Fibroblast of upper back skin (primary cell): ENCODE measurements around the gene MAN1C1.

ENCODE experiments used
- DNase-seq: peaks from one replicate; pipeline ENCODE4 v3.0.0-alpha.2; 2013

The MAN1C1 gene

DNA sequence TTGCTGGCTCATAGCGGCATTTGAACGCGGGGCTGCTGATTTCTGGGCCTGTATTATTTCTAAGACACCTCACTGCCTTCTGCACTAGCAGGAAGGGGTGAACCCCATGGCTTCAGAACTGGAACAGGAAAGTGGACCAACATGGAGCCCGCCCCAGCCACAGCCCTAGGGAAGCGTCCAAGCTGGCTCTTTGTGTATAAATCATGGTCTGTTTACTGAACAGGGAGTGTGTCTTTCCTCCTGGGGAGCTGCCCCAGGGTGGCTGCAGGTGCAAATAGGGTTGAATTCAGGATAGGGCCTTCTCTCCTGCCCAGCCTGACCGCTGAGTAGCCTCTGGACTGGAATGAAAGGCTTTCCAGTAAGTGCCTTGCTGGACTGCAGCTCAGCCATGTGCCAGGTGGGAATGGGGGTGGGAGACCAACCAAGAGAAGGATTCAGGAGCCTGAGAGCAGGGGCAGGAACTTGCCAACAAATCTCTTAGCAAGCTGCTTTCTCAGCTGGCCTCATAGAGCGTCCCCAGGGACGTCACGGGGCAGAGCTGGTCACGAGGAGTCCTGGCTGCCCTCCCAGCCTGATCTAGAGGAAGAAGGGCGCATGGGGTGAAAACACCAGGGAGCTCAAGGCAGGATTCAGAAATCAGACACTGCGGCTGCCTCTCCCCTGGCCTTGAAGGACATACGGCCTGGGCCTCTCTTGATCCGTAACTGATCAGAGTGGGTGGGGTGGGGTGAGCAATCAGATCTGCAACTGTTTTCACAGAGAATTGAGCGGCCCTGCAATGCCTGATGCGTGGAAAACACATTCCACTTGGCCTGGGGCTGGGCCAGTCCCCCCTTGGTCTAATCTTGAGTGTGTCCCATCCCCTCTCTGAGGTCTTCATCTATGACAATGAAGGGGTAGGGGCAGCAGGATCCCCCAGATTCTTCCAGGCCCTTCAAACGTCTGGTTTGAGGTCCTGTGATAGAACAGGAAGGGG is 126.9 kb downstream of the MAN1C1 start:
- peak; percentile 48 for DNase-seq

- peak; percentile 62 for DNase-seq
Measured at GRCh38 chr1:25744140-25744581, 127.6 kb downstream of the MAN1C1 start.

DNA sequence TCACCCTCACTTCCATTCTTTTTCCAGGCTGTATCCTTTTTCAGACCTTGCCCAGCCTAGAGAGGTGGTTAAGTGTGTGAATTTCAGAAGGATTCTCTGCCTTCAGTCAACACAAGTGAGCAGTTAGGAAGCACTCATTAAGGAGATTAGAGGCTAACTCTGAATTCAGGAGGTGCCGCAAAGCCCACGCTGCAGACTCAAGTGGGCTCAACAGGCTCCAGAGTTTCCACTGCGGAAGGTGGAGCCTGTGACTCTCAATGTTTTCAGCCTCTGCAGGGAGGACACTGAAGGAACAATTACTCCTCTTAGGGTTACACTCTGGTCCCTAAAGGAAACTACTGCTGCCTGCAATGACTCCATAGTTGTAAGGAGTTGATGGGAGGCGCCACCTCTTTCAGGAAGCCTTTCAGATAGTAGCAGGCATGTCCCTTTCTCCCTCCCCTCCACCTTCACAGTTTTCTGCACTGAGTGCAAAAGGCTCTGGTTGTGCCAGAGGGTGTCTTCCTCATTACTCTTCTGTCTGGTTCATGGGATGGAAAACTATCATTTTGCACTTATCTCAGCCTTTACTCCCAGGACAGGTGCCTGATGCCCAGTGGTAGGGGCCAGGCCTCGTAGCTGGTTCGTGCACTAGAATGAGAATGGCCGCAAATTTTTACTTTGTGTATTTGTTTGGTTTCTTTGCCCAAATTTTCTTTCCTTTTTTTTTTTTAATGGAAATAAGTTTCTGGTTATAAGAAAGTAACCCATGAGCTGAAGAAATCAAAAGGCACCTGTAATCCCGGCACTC is 128.2 kb downstream of the MAN1C1 start:
- DNase-seq: no peak

- no peak for DNase-seq
Measured at GRCh38 chr1:25746299-25747045, 129.9 kb downstream of the MAN1C1 start.

DNA sequence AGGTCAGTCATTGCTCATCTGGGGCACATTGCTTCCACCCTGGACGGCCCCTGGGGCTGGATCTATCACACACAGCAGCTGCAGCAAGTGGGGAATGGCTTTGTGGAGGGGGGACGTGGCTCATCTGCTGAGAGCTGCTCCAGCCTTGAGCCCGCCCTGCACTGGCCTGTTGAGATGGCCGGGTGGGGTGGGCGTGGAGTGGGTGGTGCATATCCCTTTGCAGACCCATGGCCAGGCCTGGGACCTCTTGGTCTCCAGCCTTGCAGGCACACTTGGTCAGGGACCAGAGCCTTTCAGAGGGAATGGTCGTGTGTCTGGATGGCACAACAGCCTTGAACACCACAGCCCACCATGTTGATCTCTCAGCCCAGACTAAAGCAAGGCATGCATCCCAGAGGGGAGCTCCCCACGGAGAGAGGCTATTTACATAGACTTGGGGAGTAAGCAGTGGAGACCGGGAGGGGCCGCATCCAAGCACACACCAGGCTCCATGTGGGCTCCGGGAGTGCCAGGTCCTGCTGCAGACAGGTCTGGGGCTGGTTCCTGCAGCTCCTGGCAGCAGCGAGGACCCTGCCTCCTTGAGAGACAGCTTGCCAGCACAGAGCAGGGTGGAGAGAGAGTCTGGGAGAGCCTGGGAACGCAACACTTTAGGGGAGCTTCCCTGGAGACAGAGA is 130.6 kb downstream of the MAN1C1 start:
- no peak for DNase-seq

GRCh38 chr1:25748531-25749205 is 132.1 kb downstream of the MAN1C1 start:
- no peak for DNase-seq

DNA sequence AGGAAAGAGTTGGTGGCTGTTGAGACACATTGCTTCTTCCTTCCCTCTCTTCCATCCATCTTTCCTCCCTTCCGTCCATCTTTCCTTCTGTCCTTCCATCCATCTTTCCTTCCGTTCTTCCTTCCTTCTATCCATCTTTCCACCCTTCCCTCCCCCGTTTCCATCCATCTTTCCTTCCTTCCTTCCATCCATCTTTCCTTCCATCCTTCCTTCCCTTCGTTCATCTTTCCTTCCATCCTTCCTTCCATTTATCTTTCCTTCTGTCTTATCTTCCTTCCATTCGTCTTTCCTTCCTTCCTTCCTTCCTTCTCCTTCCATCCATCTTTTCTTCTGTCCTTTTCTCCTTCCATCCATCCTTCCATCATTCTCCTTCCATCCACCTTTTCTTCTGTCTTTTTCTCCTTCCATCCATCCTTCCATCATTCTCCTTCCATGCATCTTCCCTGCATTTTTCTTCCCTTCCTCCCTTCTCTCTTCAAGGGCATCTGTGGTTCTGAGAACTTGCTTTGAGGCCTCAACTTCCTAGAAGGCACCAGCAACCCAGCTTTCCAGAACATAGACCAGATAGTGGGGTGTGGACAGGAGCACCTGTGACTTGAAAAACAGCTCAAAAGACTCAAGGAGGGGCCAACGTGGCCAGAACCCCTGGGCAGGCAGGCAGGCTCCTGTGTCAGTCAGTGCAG is 134.5 kb downstream of the MAN1C1 start:
- DNase-seq: no peak

GRCh38 chr1:25754470-25755181 is 138.0 kb downstream of the MAN1C1 start:
- DNase-seq: no peak

- DNase-seq: no peak
Measured at GRCh38 chr1:25755475-25756125, 139.0 kb downstream of the MAN1C1 start.

GRCh38 chr1:25756215-25756614 is 139.6 kb downstream of the MAN1C1 start:
- DNase-seq: no peak

GRCh38 chr1:25757151-25757845 is 140.7 kb downstream of the MAN1C1 start:
- no peak for DNase-seq

- DNase-seq: no peak
Measured at GRCh38 chr1:25757846-25758185, 141.2 kb downstream of the MAN1C1 start.

GRCh38 chr1:25758466-25759070 is 142.0 kb downstream of the MAN1C1 start:
- DNase-seq: no peak

DNA sequence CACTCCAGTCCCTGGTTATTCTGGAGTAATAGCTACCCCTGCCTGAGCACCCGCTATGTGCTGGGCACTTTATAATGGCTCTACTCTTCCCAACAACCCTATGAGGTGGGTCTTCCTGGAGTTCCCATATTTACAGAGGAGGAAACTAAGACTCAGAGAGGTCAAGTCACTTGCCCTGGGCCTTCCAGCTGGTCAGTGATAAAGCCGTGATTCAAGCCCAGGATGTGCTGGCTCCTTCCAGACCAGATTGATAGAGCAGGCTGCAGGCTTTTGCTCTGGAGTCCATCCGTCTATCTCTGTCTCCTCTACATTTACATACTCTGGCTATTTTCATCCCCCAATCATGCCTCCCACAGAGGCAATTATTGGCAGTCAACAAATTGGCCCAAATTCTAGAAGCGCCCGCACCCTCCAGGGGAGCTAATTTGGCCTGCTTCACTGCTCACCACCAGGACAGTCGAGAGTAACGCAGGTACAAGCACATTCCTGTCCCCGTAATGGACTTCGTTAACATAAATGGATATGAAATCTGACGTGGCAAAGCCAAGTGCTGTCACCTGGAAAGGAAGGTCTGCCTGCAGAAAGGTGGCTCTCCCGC is 143.6 kb downstream of the MAN1C1 start:
- DNase-seq: no peak

GRCh38 chr1:25760871-25761270 is 144.3 kb downstream of the MAN1C1 start:
- DNase-seq: no peak

DNA sequence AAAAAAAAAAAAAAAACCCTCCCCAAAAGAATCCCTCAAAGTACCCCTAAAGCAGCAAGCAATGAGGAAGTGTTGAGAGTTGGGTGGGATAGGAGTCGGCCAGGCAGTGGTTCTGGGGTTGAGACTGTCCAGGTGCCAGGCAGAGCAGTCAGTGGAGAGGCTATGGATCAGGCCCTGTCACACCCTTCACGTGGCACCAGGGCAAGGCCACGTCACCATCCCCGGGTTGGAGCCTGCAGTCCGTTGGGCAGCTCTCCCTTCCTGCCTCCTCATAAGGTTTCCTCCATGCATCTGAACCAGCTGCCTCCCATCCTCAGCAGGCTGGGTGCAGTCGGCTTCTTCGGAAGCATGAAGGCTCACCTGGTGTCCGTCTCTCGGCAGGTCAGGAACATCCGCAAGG is 146.9 kb downstream of the MAN1C1 start:
- no peak for DNase-seq

GRCh38 chr1:25765136-25765922 is 148.7 kb downstream of the MAN1C1 start:
- no peak for DNase-seq
